ENCODE measurements around the gene ST3GAL5.

ST3GAL5 gene

DNA sequence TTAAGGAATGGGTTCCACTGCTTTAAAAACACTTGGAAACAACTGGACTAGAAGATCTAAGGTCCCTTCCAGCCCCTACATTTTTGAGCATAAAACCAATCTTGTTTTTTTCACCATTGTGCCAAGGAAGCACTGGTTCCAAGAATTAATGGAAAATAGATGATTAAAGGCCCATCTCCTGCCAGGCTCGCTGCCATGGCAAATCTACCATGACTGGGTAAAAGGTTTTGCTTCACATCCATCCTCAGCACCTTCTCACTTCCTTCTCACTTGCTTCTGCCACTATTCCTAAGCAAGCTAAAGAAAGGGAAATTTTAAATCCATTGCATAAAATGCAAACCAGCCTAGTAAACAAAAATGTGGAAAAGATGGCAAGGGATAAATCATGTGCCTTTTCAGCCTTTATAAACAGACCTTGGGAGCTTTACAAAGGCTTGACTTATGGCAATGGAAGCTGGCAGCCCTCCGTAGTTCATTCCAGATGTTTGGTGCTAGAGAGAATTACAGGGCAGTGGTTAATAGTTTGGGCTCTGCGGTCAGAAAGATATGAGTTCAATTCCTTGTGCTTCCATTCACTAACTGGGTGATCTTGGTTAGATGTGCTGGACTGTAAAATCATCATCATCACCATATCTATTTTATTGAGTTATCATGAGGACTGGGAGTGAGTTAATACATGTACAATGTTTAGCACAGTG, 27.0 kb upstream of the ST3GAL5 start:
- TF ChIP-seq, protein P1, sequence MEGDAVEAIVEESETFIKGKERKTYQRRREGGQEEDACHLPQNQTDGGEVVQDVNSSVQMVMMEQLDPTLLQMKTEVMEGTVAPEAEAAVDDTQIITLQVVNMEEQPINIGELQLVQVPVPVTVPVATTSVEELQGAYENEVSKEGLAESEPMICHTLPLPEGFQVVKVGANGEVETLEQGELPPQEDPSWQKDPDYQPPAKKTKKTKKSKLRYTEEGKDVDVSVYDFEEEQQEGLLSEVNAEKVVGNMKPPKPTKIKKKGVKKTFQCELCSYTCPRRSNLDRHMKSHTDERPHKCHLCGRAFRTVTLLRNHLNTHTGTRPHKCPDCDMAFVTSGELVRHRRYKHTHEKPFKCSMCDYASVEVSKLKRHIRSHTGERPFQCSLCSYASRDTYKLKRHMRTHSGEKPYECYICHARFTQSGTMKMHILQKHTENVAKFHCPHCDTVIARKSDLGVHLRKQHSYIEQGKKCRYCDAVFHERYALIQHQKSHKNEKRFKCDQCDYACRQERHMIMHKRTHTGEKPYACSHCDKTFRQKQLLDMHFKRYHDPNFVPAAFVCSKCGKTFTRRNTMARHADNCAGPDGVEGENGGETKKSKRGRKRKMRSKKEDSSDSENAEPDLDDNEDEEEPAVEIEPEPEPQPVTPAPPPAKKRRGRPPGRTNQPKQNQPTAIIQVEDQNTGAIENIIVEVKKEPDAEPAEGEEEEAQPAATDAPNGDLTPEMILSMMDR (IDR thresholded peaks at IDR 0.05; ENCODE audit: control extremely low read depth, extremely low read depth, low read depth, missing control alignments), result no peak
- DNase-seq (ENCODE audit: extremely low spot score), result no peak
- ChIA-PET POLR2A (no interaction called here), CTCF (interaction anchor here (1.0 to 1.6 kb wide), 2 partner anchors 120 to 163 kb away, joined by 3 to 6 read pairs; no protein-coding TSS in a partner anchor)

DNA sequence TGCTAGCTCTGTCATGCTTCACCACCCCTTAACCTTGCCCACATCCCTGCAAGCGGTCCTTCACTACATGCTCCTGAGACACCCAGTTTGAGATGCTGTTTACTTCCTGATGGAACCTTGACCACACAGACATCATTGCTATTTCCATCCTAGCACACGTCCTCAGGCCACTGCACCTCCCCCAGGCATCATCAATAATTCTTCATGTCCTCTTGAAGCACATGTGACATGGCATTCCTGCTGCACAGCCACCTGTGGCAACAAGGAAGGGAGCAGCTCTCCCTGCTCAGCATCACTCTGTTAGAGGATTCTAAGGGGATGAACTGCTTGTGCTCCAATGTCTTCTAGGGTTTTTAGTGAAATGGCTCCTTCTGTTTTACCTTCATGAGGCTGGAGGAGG, 26.1 kb upstream of the ST3GAL5 start:
- DNase-seq (ENCODE audit: extremely low spot score), result no peak
- TF ChIP-seq, protein P1 (IDR thresholded peaks at IDR 0.05; ENCODE audit: control extremely low read depth, extremely low read depth, low read depth, missing control alignments), result no peak
- CTCF ChIA-PET, result interaction anchor here (1.6 to 4.5 kb wide), 3 partner anchors 26 to 164 kb away, joined by 6 to 19 read pairs (median 9); partner anchors contain the start of gene ST3GAL5

DNA sequence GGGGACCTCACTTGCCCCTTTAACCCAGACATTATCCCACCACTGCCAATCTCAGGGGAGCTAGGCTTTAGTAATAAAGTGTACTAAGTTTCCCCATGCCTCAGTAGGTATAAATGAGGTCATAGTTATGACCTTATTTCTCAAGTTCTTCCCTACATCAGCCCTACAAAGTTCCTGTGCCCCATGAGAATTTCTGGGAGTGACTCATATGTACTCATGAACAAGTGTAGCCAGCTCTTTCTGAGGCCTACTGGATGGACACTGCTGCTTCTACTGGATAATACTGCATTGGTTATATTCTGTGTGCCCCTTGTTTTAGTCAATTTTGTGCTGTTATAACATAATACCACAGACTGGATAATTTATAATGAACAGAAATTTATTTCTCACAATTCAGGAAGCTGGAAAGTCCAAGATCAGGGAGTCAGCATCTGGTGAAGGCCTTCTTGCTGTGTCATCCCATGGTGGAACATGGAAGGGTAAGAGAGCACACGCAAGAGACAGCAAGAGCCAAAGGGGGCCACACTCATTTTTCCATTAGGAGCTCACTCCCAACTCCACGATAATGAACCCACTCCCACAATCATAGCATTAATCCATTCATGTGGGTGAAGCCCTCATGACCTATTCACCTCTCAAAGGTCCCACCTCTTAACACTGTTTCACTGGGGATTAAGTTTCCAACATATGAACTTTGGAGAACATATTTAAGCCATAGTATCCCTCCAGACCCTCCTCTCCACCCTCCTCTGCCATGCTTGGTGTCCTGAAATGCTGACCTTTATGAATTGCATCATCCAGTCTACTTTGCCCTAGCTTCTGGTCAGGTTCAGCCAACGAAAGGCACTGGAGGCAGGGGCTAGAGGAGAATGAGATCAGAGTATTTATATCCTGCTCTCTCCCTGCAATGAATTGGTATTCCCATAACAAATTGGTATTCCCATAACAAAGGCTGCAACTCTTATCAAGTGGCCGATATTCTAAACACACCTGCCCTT, 25.4 kb upstream of the ST3GAL5 start:
- POLR2A ChIA-PET, result no interaction called here
- CTCF ChIA-PET, result interaction anchor here (1.1 to 4.5 kb wide), 5 partner anchors 11 to 185 kb away, joined by 3 to 19 read pairs (median 6); partner anchors contain the start of gene ST3GAL5
- DNase-seq (ENCODE audit: extremely low spot score), result no peak
- TF ChIP-seq, protein P1 (IDR thresholded peaks at IDR 0.05; ENCODE audit: control extremely low read depth, extremely low read depth, low read depth, missing control alignments), result no peak

More for the DNA sequence above, 26.1 kb upstream of the ST3GAL5 start:
- POLR2A ChIA-PET, result no interaction called here

DNA sequence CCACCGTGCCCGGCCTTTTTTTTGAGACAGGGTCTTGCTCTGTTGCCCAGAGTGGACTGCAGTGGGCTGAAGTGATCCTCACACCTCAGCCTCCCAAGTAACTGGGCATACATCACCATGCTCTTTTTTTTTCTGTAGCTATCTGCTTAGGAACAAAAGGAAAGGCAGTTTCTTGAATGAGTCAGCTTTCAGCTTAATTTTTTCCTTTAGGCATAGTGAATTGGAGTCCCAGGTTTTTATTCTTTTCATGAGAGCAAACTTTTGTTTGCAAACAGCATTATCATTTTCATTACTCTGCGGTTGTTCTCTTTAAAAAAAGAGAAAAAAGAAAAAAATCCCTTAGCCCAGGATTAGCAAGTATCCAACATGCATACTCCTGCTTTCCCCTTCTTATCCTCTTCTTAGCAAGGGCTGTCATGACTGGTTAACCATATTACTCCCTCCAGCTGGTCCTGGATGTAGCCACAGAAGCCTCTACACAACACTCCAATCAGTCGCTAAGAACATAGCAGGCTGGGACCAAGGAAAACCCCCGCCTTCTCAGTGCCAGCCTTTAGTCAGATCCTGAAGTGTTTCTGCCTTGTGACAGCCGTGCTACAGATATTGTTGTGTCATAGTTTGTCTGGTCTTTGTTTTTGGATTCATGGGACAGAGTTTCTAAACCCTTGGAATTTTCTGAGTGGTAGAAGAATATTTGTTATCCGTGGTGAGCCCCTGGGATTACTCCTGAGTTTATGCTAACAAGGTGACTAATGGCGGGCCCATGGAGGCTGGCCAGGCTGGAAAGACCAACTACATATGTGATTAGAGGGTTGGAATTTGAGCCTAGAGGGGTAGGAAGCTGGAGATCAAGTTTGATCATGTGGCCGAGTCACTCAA, 23.3 kb upstream of the ST3GAL5 start:
- TF ChIP-seq, protein P1 (IDR thresholded peaks at IDR 0.05; ENCODE audit: control extremely low read depth, extremely low read depth, low read depth, missing control alignments), result no peak
- POLR2A ChIA-PET, result no interaction called here
- DNase-seq (ENCODE audit: extremely low spot score), result no peak
- CTCF ChIA-PET, result interaction anchor here (1.2 to 4.5 kb wide), 5 partner anchors 9 to 204 kb away, joined by 3 to 19 read pairs (median 3); partner anchors contain the start of gene ST3GAL5

DNA sequence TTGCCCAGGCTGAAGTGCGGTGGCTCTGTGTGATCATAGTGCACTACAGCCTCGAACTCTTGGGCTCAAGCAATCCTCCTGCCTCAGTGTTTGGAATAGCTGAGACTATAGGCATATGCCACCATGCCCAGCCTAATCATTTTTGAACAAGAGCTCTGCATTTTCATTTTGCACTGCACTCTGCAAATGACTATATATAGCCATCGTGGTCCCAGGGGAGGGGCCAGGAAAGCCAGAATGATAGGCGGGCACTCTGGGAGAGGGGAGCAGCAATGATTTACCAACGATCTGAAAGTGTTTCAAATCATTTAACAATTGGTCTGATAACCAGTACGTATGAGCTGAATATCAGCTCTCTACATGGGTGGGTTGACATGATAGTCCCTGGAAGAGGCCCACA, 22.3 kb upstream of the ST3GAL5 start:
- TF ChIP-seq, protein P1 (IDR thresholded peaks at IDR 0.05; ENCODE audit: control extremely low read depth, extremely low read depth, low read depth, missing control alignments), result no peak
- DNase-seq (ENCODE audit: extremely low spot score), result no peak
- POLR2A ChIA-PET, result no interaction called here
- CTCF ChIA-PET, result interaction anchor here (1.2 to 4.5 kb wide), 5 partner anchors 10 to 203 kb away, joined by 3 to 19 read pairs (median 3); partner anchors contain the start of gene ST3GAL5
